ENCODE measurements around the gene GPR132.
A peak's percentile ranks its signal among the peaks of the same experiment; 100 is the strongest.
"Not testable (repeated sequence)": the region's sequence is repeated elsewhere in the genome, so short reads cannot be mapped to it uniquely, and the experiment has no call there.

The GPR132 gene

GRCh38 chr14:105034315-105035039, 30.8 kb downstream of the GPR132 start:
- H2BK5ac ChIP-seq (ENCODE audit: low read depth, low read length, poor library complexity, severe bottlenecking): no peak overlapping the region
- no peak overlapping the region for H3K4ac ChIP-seq (ENCODE audit: low read depth in 1 of 2, low read length in 2 of 2)
- H3K27ac ChIP-seq (ENCODE audit: low read length, poor library complexity, severe bottlenecking): no peak overlapping the region
- H2BK15ac ChIP-seq (ENCODE audit: low read depth, poor library complexity, severe bottlenecking): no peak overlapping the region
- H2BK120ac ChIP-seq (ENCODE audit: low read depth, low read length): no peak overlapping the region
- H3K9ac ChIP-seq (ENCODE audit: low read length): no peak overlapping the region
- WGBS: 71% methylated on average over 17 of the region's 17 CpGs
- no peak overlapping the region for H3K18ac ChIP-seq (ENCODE audit: low read depth in 1 of 2, low read length in 2 of 2)
- peak overlapping the region; percentile 80 for H2AK5ac ChIP-seq (ENCODE audit: low read length, severe bottlenecking)
- H3K36me3 ChIP-seq (ENCODE audit: control insufficient read depth in 1 of 2, insufficient read depth in 2 of 2, low read depth in 1 of 2, low read length in 2 of 2): no peaks in the 10 kb centered on the region
- no peaks in the 10 kb centered on the region for H3K9me3 ChIP-seq (ENCODE audit: control insufficient read depth, low read length)
- H2AFZ ChIP-seq (ENCODE audit: low read depth, low read length): no peak overlapping the region
- H2BK12ac ChIP-seq (ENCODE audit: low read length in 2 of 2): no peak overlapping the region
- H3K23ac ChIP-seq (ENCODE audit: low read length in 2 of 2): no peak overlapping the region
- H3K79me1 ChIP-seq (replicated peaks; ENCODE audit: low read length, poor library complexity, severe bottlenecking): no peaks in the 10 kb centered on the region
- H4K91ac ChIP-seq (ENCODE audit: low read length): no peak overlapping the region
- no peaks in the 10 kb centered on the region for H3K4me1 ChIP-seq (ENCODE audit: control insufficient read depth, insufficient read depth, low read depth, low read length)
- no peak overlapping the region for H3K4me2 ChIP-seq (ENCODE audit: low read length, poor library complexity, severe bottlenecking)
- no peak for DNase-seq
- H3K27me3 ChIP-seq (ENCODE audit: control insufficient read depth in 1 of 2, insufficient read depth in 1 of 2, low read length in 2 of 2): no peaks in the 10 kb centered on the region
- H3K4me3 ChIP-seq (ENCODE audit: insufficient read depth in 1 of 2, low read depth in 1 of 2, low read length in 2 of 2): no peak overlapping the region
- no peak overlapping the region for H3K14ac ChIP-seq (ENCODE audit: low read length in 2 of 2)
- no peak overlapping the region for H4K8ac ChIP-seq (ENCODE audit: low read length)

GRCh38 chr14:105033412-105033900, 31.8 kb downstream of the GPR132 start:
- peak overlapping the region; percentile 86 for H2AK5ac ChIP-seq (ENCODE audit: low read length, severe bottlenecking)
- H3K4me1 ChIP-seq (ENCODE audit: control insufficient read depth, insufficient read depth, low read depth, low read length); DNase-seq; H3K27me3 ChIP-seq (ENCODE audit: control insufficient read depth in 1 of 2, insufficient read depth in 1 of 2, low read length in 2 of 2); H2BK15ac ChIP-seq (ENCODE audit: low read depth, poor library complexity, severe bottlenecking); H3K79me1 ChIP-seq (replicated peaks; ENCODE audit: low read length, poor library complexity, severe bottlenecking); H3K4me2 ChIP-seq (ENCODE audit: low read length, poor library complexity, severe bottlenecking); H3K27ac ChIP-seq (ENCODE audit: low read length, poor library complexity, severe bottlenecking); H3K23ac ChIP-seq (ENCODE audit: low read length in 2 of 2); H3K9me3 ChIP-seq (ENCODE audit: control insufficient read depth, low read length); H2BK12ac ChIP-seq (ENCODE audit: low read length in 2 of 2); H2BK120ac ChIP-seq (ENCODE audit: low read depth, low read length); H2BK5ac ChIP-seq (ENCODE audit: low read depth, low read length, poor library complexity, severe bottlenecking); H3K14ac ChIP-seq (ENCODE audit: low read length in 2 of 2); H3K4ac ChIP-seq (ENCODE audit: low read depth in 1 of 2, low read length in 2 of 2); H3K36me3 ChIP-seq (ENCODE audit: control insufficient read depth in 1 of 2, insufficient read depth in 2 of 2, low read depth in 1 of 2, low read length in 2 of 2): not testable (repeated sequence)
- H3K4me3 ChIP-seq (ENCODE audit: insufficient read depth in 1 of 2, low read depth in 1 of 2, low read length in 2 of 2): peak overlapping the region in 1 of 2 experiments; percentile 83
- H4K91ac ChIP-seq (ENCODE audit: low read length): peak overlapping the region; percentile 50
- WGBS: 33% methylated on average over 39 of the region's 45 CpGs
- peak overlapping the region; percentile 16 to 54 for H3K18ac ChIP-seq (ENCODE audit: low read depth in 1 of 2, low read length in 2 of 2)
- H4K8ac ChIP-seq (ENCODE audit: low read length): peak overlapping the region; percentile 72
- H3K9ac ChIP-seq (ENCODE audit: low read length): peak overlapping the region; percentile 89
- peak overlapping the region; percentile 42 for H2AFZ ChIP-seq (ENCODE audit: low read depth, low read length)

GRCh38 chr14:105032451-105032901, 32.8 kb downstream of the GPR132 start:
- Histone ChIP-seq H2BK5ac (ENCODE audit: low read depth, low read length, poor library complexity, severe bottlenecking) (peak overlapping the region; percentile 80), H3K9ac (ENCODE audit: low read length) (peak overlapping the region; percentile 89), H3K27ac (ENCODE audit: low read length, poor library complexity, severe bottlenecking) (peak overlapping the region; percentile 88), H2AK5ac (ENCODE audit: low read length, severe bottlenecking) (peak overlapping the region; percentile 17), H3K4me3 (ENCODE audit: insufficient read depth in 1 of 2, low read depth in 1 of 2, low read length in 2 of 2) (peak overlapping the region in 1 of 2 experiments; percentile 83)
- not testable (repeated sequence) for H4K8ac ChIP-seq (ENCODE audit: low read length); H2AFZ ChIP-seq (ENCODE audit: low read depth, low read length); H3K27me3 ChIP-seq (ENCODE audit: control insufficient read depth in 1 of 2, insufficient read depth in 1 of 2, low read length in 2 of 2); H3K23ac ChIP-seq (ENCODE audit: low read length in 2 of 2); H4K91ac ChIP-seq (ENCODE audit: low read length); H3K36me3 ChIP-seq (ENCODE audit: control insufficient read depth in 1 of 2, insufficient read depth in 2 of 2, low read depth in 1 of 2, low read length in 2 of 2); H2BK15ac ChIP-seq (ENCODE audit: low read depth, poor library complexity, severe bottlenecking); H3K9me3 ChIP-seq (ENCODE audit: control insufficient read depth, low read length); H3K14ac ChIP-seq (ENCODE audit: low read length in 2 of 2); H3K18ac ChIP-seq (ENCODE audit: low read depth in 1 of 2, low read length in 2 of 2); H2BK12ac ChIP-seq (ENCODE audit: low read length in 2 of 2); H3K4ac ChIP-seq (ENCODE audit: low read depth in 1 of 2, low read length in 2 of 2); H2BK120ac ChIP-seq (ENCODE audit: low read depth, low read length); H3K4me1 ChIP-seq (ENCODE audit: control insufficient read depth, insufficient read depth, low read depth, low read length); H3K79me1 ChIP-seq (replicated peaks; ENCODE audit: low read length, poor library complexity, severe bottlenecking); H3K4me2 ChIP-seq (ENCODE audit: low read length, poor library complexity, severe bottlenecking)
- 82% methylated on average over 5 of the region's 5 CpGs for WGBS
- DNase-seq: peak; percentile 74

GRCh38 chr14:105030836-105031396, 34.3 kb downstream of the GPR132 start:
- Histone ChIP-seq H3K4me1 (ENCODE audit: control insufficient read depth, insufficient read depth, low read depth, low read length) (peaks cover 4% of the 10 kb centered on the region), H3K18ac (ENCODE audit: low read depth in 1 of 2, low read length in 2 of 2) (no peak overlapping the region), H3K36me3 (ENCODE audit: control insufficient read depth in 1 of 2, insufficient read depth in 2 of 2, low read depth in 1 of 2, low read length in 2 of 2) (no peaks in the 10 kb centered on the region), H3K27me3 (ENCODE audit: control insufficient read depth in 1 of 2, insufficient read depth in 1 of 2, low read length in 2 of 2) (no peaks in the 10 kb centered on the region), H3K9me3 (ENCODE audit: control insufficient read depth, low read length) (no peaks in the 10 kb centered on the region), H3K79me1 (replicated peaks; ENCODE audit: low read length, poor library complexity, severe bottlenecking) (no peaks in the 10 kb centered on the region), H2BK5ac (ENCODE audit: low read depth, low read length, poor library complexity, severe bottlenecking) (no peak overlapping the region), H3K14ac (ENCODE audit: low read length in 2 of 2) (no peak overlapping the region), H2BK12ac (ENCODE audit: low read length in 2 of 2) (no peak overlapping the region), H4K91ac (ENCODE audit: low read length) (no peak overlapping the region), H3K4me3 (ENCODE audit: insufficient read depth in 1 of 2, low read depth in 1 of 2, low read length in 2 of 2) (no peak overlapping the region), H2BK120ac (ENCODE audit: low read depth, low read length) (no peak overlapping the region), H3K4ac (ENCODE audit: low read depth in 1 of 2, low read length in 2 of 2) (no peak overlapping the region), H3K4me2 (ENCODE audit: low read length, poor library complexity, severe bottlenecking) (no peak overlapping the region), H3K27ac (ENCODE audit: low read length, poor library complexity, severe bottlenecking) (no peak overlapping the region), H2AK5ac (ENCODE audit: low read length, severe bottlenecking) (peak overlapping the region; percentile 9), H2AFZ (ENCODE audit: low read depth, low read length) (no peak overlapping the region), H3K23ac (ENCODE audit: low read length in 2 of 2) (no peak overlapping the region), H4K8ac (ENCODE audit: low read length) (no peak overlapping the region), H2BK15ac (ENCODE audit: low read depth, poor library complexity, severe bottlenecking) (no peak overlapping the region), H3K9ac (ENCODE audit: low read length) (no peak overlapping the region)
- WGBS: 89% methylated on average over 9 of the region's 9 CpGs
- DNase-seq: no peak
